Measurements from ENCODE around the gene HSD17B13.
"Not testable (repeated sequence)": the region's sequence is repeated elsewhere in the genome, so short reads cannot be mapped to it uniquely, and the experiment has no call there.

Gene HSD17B13

GRCh38 chr4:87313756-87314155, 8.9 kb downstream of the HSD17B13 start:
- FAIRE-seq: no peak

- no peak for FAIRE-seq
Measured at GRCh38 chr4:87311684-87312083, 11.0 kb downstream of the HSD17B13 start.

DNA sequence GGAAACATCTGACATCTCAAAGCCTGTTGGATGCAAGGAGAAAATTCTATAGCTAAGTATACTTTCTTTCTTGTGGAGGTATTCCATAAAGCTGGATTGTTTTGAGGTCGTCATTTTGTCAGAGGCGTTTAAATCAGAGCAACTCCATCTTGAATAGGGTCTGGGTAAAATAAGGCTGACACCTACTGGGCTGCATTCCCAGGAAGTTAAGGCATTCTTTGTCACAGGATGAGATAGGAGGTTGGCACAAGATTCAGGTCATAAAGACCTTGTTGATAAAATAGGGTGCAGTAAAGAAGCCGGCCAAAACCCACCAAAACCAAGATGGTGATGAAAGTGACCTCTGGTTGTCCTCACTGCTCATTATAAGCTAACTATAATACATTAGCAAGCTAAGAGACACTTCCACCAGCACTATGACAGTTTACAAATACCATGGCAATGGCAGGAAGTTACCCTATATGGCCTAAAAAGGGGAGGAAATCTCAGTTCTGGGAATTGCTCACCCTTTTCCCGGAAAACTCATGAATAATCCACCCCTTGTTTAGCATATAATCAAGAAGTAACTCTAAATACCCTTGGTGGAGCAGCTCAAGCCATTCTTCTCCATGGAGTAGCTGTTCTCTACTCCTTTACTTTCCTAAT, 11.9 kb downstream of the HSD17B13 start:
- FAIRE-seq: no peak

GRCh38 chr4:87309625-87310024, 13.1 kb downstream of the HSD17B13 start:
- FAIRE-seq: no peak

GRCh38 chr4:87306056-87306455, 16.6 kb downstream of the HSD17B13 start:
- FAIRE-seq: no peak

DNA sequence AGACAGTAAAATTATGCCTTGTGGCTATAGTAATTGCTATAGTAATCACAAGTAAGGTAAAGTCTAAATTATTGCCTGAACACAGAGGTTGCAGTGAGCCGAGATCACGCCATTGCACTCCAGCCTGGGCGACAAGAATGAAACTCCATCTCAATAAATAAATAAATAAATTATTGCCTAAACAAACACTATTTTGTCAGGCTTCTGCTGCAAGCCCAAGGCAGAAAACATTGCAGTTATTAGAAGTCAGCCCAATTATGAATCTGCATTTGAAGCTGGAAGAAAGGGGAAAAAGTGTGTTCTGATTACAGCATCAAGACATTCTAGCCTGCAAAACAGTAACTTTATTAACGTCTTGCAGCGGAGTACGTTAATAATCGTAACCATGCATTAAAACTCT, 17.1 kb downstream of the HSD17B13 start:
- FAIRE-seq: no peak

DNA sequence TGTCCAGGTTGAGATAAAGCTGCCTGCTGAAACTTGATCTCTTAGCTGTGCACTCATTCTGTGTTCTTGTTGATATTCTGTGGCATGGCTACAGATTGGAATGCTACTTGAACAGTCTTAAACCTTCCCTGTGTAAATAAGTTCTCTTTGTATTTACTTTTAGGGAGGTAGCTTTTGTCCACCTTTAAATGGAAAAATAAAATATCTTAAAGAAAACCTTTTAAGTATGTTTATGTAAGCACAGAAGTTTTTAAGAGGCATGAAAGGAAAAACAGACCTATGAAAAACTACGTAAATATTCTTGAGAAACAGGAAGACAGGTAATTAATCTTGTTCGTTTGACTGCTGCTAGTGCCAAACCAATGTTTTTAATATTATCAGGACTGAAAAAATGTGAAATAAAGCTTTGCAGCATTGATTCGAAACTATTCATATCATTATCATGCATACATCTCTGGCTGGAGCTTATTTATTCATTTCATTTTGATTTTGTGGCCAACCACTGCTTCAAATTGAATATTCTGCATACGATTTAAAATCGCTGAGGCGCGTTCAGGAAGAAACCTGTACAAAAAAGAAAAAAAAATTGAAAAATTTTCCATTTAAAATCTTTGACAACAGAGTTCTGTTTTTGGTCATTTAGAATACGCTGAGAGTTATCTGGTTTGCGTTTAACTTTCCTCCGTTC, 17.8 kb downstream of the HSD17B13 start:
- FAIRE-seq: no peak

DNA sequence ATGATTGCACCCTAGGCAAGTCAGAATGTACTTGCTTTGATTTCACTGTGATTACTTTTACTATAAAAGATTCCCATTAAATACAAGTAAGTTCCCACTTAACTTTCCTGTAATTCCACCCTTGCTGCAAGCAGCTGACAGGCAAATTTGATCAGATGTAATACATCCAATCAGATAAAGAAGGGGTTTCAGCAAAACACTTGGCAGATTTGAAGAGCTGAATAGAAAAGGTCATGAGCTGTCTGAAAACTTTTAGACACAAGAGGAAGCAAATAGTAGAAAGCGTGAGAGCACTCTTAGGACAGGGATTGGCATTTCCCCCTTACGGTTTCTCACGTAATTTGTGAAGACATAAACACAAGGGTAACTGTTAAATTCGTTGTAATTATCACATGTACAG, 22.8 kb downstream of the HSD17B13 start:
- FAIRE-seq: no peak

DNA sequence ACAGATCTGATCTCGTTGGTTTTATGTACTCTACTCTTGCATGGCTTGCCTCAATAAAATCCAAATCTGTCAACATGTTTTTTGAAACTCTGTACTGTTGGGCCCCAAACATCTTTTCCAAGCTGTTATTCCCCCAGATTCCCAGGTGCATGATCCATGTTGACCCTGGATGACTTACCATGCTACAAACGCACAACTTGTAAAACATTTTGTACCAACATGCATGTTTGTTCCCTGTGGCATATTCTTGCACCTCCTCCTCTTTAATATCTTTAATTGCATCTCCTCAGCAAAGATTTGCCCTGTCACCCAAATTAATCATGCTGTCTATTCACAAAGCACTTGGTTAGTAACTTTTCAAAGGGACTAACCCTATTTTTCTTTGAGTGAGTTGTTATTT, 24.3 kb downstream of the HSD17B13 start:
- no peak for FAIRE-seq

DNA sequence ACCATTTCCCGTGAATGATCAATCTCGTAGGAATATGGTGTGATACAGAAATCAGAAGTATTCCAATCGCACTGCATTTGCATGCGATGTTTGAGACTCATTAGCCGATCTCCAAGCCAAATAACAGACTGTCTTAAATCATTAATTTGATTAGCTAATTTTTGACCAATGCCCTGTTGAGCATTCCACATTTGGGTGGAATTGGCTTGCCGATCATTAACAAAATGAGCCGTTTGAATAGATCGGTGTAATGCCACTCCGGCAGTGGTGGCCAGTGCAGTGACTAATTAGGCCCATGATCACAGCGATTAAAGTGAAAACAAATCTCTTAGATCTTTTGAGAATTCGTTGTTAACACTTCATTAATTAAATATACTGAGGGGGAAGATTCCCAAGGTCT, 27.8 kb downstream of the HSD17B13 start:
- not testable (repeated sequence) for FAIRE-seq

- not testable (repeated sequence) for FAIRE-seq
Measured at GRCh38 chr4:87293889-87294288, 28.8 kb downstream of the HSD17B13 start.

DNA sequence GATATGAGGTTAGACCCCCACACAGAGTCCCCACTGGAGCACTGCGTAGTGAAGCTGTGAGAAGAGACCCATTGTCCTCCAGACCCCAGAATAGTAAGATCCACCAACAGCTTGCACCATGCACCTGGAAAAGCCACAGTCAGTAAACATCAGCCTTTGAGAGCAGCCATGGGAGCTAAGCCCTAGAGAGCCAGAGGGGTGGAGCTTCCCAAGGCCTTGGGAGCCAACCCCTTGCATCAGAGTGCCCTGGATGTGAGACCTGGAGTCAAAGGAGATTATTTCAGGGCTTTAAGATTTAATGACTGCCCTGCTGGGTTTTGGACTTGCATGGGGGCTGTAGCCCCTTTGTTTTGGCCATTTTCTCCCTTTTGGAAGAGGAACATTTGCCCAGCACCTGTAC, 35.7 kb downstream of the HSD17B13 start:
- no peak for FAIRE-seq

- FAIRE-seq: not testable (repeated sequence)
Measured at GRCh38 chr4:87284268-87284667, 38.4 kb downstream of the HSD17B13 start.

- no peak for FAIRE-seq
Measured at GRCh38 chr4:87283151-87283550, 39.5 kb downstream of the HSD17B13 start.

GRCh38 chr4:87281603-87282002, 41.1 kb downstream of the HSD17B13 start:
- no peak for FAIRE-seq

DNA sequence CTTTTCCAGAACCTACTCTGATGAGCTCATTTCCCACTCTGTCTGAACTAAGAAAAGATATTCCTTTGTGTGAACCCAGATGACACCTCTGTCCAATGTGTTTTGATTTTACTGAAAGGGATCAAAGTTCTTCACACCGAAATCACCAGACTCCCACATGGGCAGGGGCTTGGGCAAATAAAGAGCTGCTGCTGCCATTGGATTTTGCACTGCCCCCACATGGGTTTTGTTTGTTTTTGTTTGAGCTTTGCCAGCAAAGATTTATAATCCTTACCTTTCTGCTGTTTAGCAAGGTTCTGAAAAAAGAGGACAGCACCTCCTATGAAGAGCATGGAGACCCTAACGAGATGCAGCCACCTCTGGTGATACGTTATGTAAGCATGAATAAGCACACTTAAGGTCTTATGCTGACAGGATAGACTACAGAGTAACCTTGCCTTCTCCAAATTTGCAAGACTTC, 44.3 kb downstream of the HSD17B13 start:
- no peak for FAIRE-seq

DNA sequence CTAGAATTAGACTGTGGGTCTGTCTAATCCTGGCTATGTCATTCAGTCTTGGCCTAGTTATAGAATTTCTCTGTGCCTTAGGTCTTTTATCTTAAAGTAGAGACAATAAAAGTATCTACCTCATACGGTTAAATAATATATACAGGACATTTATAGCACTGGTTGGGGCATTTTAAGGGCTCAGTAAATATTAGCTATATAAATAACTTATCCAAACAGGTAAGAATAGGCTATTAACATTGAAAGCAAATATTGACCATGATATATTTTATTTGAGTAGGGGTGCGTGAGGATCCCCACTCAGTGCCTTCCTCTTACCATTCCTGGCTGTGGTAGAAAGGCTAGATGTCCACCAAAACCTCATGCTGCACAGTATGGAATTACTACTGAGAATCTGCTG, 47.4 kb downstream of the HSD17B13 start:
- FAIRE-seq: no peak

DNA sequence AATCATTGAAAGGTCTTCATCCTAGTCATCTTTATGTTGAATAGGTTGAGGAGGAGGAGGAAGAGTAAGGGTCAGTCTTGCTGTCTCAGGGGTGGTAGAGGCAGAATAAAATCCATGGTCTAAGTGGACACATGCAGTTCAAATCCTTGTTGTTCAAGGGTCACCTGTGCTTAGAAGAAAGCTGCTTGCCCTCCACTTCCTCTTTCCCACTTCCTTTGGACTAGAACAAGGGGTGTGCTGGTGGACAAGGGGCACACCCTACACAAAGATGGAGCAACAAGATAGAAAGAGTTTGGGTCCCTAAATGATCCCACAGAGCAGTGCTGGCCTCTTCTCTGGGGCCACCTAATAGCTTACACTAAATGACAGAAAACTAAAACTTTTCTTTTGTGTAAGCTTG, 47.9 kb downstream of the HSD17B13 start:
- no peak for FAIRE-seq

GRCh38 chr4:87274327-87274726, 48.4 kb downstream of the HSD17B13 start:
- FAIRE-seq: no peak

DNA sequence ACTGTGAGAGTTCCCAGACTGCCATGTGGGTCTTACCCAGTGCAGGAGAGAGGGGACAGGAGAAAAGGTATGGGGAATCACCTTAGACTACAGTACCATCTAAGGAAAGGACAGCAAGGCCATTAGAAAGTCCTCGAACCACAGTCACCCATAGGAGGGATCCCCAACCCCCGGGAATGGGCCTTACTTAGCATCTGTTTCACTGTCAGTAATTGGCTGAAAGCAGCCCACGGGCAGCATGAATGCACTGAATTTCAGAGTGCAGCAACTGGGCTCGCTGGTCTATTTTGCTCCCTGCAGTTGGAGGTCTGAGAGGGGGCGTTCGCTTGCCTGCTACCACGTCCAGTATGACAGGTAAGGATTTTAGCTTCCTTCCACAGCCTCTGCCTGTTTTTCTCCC, 51.9 kb downstream of the HSD17B13 start:
- no peak for FAIRE-seq

DNA sequence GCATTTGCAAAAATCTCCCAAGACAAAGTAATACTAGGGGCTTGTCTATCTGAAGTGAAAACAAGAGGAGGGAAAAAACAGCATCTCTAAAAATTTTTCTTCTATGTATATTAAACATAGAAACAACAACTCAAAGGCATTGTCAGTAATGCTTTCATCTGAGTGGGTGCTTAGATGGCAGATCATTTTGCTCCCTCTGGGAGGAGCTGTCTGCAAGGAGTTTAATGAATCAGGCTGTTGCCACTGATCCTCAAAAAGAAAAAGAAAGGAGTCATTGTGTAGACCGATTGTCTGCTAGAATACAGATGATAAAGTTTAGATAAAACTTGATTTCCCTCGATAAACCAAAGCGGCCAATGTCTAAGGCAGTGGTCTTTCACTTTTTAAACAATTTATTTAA, 52.5 kb downstream of the HSD17B13 start:
- FAIRE-seq: peak; percentile 52

GRCh38 chr4:87268411-87268810, 54.3 kb downstream of the HSD17B13 start:
- no peak for FAIRE-seq

GRCh38 chr4:87266986-87267385, 55.7 kb downstream of the HSD17B13 start:
- FAIRE-seq: no peak

- FAIRE-seq: no peak
Measured at GRCh38 chr4:87262886-87263285, 59.8 kb downstream of the HSD17B13 start.

GRCh38 chr4:87260477-87260876, 62.2 kb downstream of the HSD17B13 start:
- no peak for FAIRE-seq
